A673 (cell line): ENCODE data around the gene MFAP3L.

ENCODE experiments used
- CTCF ChIP-seq: fragments of 300-800, 200-600 bp; sonication (generic); conservative IDR thresholded peaks from 2 replicates; pipeline ENCODE4 v1.5.1; 2017; ENCODE audit warnings: low read depth, mild to moderate bottlenecking, antibody characterized with exemption, low read length, moderate library complexity, mixed read lengths
- EZH2 ChIP-seq: fragments of 200-600 bp; sonication (generic); IDR thresholded peaks from 2 replicates; pipeline ENCODE4 v1.6.1; 2017; ENCODE audit warnings: borderline replicate concordance, low read depth, mild to moderate bottlenecking, mixed read lengths, antibody characterized with exemption, low read length; ENCODE audit not compliant: poor library complexity, severe bottlenecking

- TF ChIP-seq CTCF (no peak), EZH2 (no peak)
Measured at GRCh38 chr4:170005472-170005871, 20.7 kb downstream of the MFAP3L start.
